ENCODE measurements around the gene SLC25A21.

Gene SLC25A21

DNA sequence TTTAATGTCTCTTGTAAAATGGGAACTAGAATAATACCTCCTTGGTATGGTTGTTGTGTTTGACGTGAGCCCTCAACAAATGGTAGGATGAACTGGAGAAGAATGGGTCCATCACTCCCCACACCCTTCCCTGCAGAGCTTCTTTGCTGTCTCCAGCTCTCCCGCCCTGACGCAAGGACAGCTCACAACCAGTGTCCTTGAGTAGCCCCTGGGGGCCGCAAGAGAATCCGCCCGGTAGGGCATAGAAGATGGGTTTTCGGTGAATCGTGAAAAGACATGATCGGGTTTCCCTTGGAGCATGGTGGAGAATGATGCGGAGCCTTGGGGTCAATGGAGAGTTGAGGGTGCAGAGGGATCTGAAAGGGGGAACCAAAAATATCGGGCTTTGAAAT, 516.8 kb downstream of the SLC25A21 start:
- no peak overlapping the region for H3K4me3 ChIP-seq (ENCODE audit: low read depth, low read length)
- DNase-seq (ENCODE audit: low read depth), result no peak

DNA sequence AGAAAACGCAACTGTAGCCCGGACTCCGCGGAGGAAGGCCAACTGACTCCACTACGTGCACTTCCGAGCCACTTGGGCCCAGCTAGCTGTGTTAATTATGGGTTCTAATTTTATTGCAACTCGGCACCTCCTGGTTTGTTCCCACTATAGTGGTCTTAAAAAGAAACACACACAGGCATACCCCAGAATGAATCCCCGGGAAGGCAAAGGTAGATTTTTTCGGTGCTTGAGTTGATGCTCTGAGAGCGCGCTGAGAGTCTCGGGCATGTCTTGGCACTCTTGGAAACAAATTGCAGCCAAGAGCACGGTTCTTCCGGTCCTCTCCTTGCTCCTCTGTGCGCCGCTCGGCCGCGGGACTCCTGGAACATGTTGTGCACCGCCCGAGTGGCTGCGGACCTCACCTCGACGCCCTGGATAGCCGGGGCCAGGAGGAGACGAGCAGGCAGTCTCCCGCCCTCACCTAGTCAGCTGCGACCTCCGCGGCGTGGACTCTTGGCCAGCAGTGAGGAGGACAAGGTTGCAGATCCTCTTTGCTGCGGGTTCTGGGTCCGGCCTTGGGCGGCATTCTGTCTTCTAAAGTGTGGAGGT, 517.5 kb downstream of the SLC25A21 start:
- H3K4me3 ChIP-seq (ENCODE audit: low read depth, low read length), result no peak overlapping the region

DNA sequence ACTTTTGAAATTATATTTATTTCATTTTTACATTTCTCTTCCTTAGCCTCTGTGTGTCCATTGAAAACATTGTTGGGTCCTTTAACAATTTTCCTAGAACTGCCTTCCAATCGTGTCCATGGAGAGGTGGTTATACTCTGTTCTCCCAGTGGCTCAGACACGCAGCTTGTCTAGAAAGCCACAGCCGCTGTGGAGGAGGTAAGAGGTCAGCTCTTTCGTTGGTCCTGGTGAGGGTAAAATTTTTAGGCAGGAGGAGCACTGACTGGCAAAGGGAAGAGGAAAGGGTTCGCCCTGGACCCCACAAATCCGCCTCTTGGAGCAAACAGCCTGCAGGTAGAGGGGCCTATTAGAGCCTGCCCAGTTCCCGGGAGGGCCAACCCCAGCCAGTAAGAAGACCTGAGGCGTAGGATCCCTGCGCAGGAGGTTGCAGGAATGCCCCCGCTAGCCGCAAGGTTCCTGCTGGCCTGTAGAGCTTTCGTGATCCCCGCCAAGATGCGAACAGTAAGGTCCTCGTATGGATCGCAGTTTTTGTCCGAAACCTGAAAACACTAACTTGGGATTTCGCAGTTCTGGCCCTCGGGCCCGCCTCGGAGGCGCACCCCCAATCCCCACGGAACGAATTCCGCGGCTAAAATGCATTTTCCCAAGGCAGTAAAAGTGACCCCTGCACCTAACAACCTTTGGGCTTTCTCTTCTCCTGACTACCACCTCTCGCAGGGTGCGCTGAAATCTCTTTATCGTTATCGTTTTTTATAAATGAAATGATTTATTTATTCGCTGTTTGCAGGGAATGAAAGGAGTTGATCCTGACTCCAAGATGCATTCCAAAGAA, 518.2 kb downstream of the SLC25A21 start:
- no peak for DNase-seq (ENCODE audit: low read depth)
- H3K4me3 ChIP-seq (ENCODE audit: low read depth, low read length), result no peak overlapping the region

More for the DNA sequence above, 517.5 kb downstream of the SLC25A21 start:
- DNase-seq (ENCODE audit: low read depth), result no peak

DNA sequence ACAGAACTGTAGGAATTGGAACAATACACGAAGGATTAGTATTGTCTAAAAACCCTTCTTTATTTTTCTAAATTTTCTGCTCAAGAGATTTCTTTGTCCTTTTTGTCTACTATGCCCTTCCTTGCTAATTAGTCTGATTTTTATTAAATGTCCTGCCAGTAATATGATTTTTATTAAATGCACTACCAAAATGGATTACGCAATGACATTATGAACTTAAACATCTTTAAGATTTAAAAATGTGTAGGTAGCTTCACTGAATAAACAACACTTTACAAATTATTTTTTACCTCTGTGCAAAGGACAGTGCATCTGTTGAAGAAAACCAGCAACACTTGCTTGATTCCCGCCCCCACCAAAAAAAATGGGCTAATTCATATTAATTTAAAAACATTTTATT, 519.0 kb downstream of the SLC25A21 start:
- no peak overlapping the region for H3K4me3 ChIP-seq (ENCODE audit: low read depth, low read length)
- no peak for DNase-seq (ENCODE audit: low read depth)

DNA sequence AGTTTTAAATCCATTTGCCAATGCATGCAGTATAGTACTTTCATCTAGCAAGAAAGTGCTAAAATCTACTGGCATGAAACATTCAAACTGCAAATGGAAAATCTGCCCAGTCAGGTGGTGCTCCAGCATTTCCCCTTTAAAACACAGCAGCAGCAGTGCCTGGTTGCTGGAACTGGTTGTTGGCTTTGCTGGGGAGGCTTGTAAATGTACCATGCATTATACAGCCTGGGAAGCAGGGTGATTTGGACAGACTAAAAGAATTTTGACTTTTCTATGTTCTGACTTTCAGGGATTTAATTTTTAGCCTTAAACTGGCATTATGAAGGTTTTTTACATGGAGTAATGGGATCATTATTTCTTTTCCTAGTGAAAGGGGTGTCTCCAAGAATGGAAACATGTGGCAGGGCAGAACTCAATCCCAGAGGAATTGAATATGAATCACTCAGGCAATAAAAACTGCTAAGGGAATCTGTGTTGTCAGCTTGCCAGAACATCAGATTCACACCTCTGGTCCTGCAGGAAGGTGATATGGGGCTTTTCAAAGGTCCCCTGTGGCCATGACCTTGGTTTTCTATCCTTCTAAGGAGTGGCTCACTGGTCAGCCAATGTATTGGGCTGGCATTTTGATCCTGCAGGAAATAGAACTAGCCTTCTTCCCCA, 519.7 kb downstream of the SLC25A21 start:
- H3K4me3 ChIP-seq (ENCODE audit: low read depth, low read length), result no peak overlapping the region
- DNase-seq (ENCODE audit: low read depth), result no peak

DNA sequence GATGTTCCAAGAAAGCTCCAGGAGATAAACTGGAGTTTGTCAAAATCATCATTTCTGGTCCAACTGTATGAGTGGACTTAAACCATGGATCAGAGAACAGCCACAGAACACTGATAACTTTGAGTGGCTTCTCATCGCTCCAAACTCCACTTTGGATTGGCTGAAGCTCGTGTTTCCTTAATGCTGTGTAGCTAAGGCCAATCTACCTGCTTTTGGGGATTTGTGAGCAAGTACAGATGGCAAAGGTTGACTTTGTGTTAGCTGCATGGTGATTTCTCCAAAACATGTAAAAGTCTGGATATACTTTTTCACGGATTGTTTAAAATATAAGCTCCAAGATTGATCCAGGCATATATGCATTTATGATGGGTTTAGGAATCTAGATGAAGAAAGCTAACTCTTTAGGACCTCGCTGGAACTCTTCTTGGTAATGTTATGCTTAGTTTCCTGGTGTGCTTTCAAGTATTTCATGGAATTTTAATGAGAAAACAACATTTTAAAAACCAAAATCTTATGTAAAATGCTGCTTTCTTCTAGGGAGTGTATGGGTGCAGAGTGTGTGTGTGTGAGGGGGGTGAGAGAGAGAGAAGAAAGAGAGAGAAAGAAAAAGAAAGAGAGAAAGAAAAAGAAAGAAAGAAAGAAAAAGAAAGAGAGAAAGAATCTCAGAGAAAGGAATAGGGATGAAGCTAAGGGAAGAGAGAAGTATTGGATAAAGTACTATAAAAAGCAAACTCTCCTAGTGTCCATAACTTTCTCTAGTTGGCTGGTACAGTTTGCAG, 522.3 kb downstream of the SLC25A21 start:
- no peak overlapping the region for H3K4me3 ChIP-seq (ENCODE audit: low read depth, low read length)
- no peak for DNase-seq (ENCODE audit: low read depth)

DNA sequence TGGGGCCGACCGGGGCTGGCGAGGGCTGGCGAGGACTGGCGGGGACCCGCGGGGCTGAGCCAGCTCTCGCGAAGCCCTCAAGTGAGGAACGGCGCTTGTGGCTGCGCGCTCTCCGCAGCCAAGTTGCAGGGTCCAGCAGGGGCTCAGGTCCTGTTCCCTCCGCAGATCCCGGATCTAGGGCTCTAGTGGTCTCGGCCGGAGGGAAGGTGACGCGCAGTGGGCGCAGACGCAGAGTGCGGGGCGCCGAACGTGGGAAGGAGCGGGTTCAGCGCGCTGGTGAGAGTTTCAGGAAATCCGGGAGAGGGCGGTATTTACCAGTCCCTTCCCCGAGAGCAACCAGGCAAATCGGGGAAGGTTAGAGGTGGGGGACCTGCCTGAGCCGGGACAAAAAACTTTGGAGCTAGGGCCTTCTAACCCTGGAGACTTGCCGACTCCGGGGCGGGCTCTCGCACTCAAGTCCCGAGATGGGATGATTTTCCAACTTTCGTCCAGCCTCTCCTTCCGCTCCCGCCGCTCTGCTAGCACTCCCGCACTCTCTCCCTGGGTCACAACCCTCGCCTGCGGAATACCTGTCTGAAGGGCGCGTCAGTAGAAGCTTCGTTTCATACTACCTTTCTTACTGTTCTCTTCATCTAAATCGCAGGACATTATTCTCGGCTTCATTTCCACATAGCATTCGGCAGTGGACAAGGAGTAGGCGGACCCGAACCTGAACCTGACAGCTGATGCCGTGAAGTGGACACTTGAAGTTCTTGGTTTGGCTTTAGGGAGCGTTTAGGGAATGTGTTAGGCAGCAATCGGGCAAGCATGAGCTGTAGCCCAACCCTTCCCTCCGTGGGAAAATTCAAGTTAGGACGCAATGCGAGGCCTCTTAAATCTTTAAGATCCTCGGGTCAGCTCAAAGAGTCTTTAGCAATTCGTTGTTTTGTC, 524.3 kb downstream of the SLC25A21 start:
- DNase-seq (ENCODE audit: low read depth), result no peak
- H3K4me3 ChIP-seq (ENCODE audit: low read depth, low read length), result peak overlapping the region; percentile 44

DNA sequence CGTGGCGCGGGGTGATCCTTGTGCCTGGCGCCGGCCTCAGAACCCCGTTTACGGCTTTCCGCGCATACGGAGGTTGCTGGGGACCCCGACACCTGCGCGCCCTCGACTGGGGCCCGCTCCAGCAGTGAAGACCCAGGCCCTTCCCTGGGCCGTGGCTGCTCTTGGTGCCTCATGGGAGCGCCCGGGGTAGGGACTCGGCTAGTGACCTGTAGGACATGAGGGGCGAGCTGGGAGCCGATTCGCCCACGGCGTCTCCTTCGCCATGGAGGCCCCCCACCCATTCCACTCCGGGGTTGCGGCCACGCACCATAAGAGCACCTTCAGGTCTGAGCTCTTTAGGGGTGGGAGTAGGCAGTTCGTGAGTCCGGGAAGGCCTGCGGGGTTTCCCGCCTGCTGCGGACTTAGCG, 525.0 kb downstream of the SLC25A21 start:
- H3K4me3 ChIP-seq (ENCODE audit: low read depth, low read length), result peak overlapping the region; percentile 44

DNA sequence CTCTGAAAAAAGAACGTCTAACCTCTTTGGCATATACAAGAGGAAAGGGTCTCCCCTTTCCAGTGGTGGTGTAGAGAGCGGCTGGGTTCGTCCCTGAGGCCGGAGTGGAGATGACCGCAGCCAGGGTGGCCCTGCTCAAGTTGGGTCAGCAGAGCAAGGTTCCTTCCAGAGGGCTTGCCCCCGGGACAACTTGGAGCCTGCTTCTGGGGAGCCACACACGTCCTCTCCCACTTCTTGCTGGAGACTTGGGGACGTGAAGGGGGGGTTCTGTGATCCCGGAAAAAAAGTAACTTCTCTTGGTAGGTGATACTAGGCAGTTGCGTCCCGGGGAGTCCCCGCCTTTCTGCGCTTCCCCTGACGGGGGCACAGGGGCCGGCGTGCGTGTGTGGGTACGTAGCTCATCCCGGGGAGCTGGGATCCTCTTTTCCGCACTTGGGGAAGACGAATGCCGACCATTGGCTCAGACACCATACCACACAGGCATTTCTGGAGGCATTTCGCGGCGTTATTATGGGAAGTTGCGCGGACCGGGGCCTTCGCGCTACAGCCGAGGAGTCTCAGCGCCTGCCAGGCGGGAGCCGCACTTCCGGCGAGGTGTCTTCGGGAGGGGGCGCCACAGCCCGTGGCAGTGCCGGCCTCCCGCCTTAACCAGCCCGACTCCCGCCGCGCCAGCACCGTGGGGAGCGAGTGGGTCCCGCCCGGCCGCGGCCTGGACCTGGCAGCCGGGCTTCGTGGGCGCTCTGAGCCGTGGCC, 525.6 kb downstream of the SLC25A21 start:
- DNase-seq (ENCODE audit: low read depth), result no peak
- H3K4me3 ChIP-seq (ENCODE audit: low read depth, low read length), result peak overlapping the region; percentile 44

More for the DNA sequence above, 525.0 kb downstream of the SLC25A21 start:
- no peak for DNase-seq (ENCODE audit: low read depth)

DNA sequence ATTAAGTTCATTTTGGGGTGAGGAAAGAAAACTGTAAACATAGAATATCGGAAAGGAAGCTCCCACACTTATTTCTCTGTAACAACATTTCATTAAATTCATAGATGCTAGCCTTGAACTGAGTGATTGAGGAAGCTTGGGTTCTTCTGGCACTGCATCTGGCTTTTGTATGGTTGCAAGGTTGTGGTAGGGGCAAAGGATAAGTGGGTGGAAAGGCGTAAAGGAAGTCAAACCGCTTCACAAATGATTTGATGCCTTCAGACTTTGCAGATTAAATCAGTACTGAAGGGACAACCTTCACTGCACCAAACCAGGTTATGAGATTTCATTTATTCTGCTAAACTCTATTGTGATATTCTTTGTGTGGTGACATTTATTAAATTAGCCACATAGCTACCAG, 538.8 kb downstream of the SLC25A21 start:
- H3K4me3 ChIP-seq (ENCODE audit: low read depth, low read length), result no peak overlapping the region
- DNase-seq (ENCODE audit: low read depth), result no peak
